HCT116 (cell line): ENCODE data around the gene TUBA3C.

Experiments
- CEBPB ChIP-seq: IDR thresholded peaks from 2 replicates; pipeline ENCODE4 v1.6.1; 2012; ENCODE audit warnings: low read depth
- CTCF ChIP-seq, 3 experiments: fragments of 200-600 bp in 1 of 3; sonication (generic) in 1 of 3; IDR thresholded peaks in 2 of 3; conservative IDR thresholded peaks in 1 of 3; 2 replicates each; pipeline ENCODE4 v1.5.1; 2012 to 2017; ENCODE audit warnings: low read depth in 2 of 3, low read length in 2 of 3, antibody characterized with exemption in 1 of 3, borderline replicate concordance in 1 of 3, control low read depth in 1 of 3, mild to moderate bottlenecking in 1 of 3, mixed read lengths in 1 of 3, mixed run types in 1 of 3, moderate library complexity in 1 of 3; ENCODE audit not compliant: insufficient read depth in 1 of 3
- FOSL1 ChIP-seq: IDR thresholded peaks from 2 replicates; pipeline ENCODE4 v1.6.1; 2012; ENCODE audit warnings: low read depth
- JUND ChIP-seq: IDR thresholded peaks from 2 replicates; pipeline ENCODE4 v1.6.1; 2012
- MAX ChIP-seq: IDR thresholded peaks from 2 replicates; pipeline ENCODE4 v1.6.1; 2012
- POLR2A ChIP-seq: IDR thresholded peaks from 2 replicates; pipeline ENCODE4 v1.7.0; 2011; ENCODE audit warnings: borderline replicate concordance; ENCODE audit not compliant: insufficient read depth, insufficient read length; ENCODE audit errors: extremely low read depth
- POLR2AphosphoS5 ChIP-seq: IDR thresholded peaks from 2 replicates; pipeline ENCODE4 v1.6.1; 2011; ENCODE audit warnings: mild to moderate bottlenecking, low read depth, low read length, moderate library complexity
- RAD21 ChIP-seq: IDR thresholded peaks from 2 replicates; pipeline ENCODE4 v1.6.1; 2012; ENCODE audit warnings: low read depth, mild to moderate bottlenecking
- SIN3A ChIP-seq: IDR thresholded peaks from 2 replicates; pipeline ENCODE4 v1.6.1; 2012; ENCODE audit warnings: low read depth
- YY1 ChIP-seq: IDR thresholded peaks from 2 replicates; pipeline ENCODE4 v1.6.1; 2011; ENCODE audit warnings: low read length, low read depth, moderate library complexity, mild to moderate bottlenecking; ENCODE audit not compliant: insufficient replicate concordance; ENCODE audit errors: extremely low read depth

GRCh38 chr13:19148561-19148960, 33.1 kb downstream of the TUBA3C start:
- TF ChIP-seq POLR2A: no peak
- no peak for TF ChIP-seq CTCF (IDR thresholded peaks at IDR 0.05 in 2 of 3, conservative IDR thresholded peaks at IDR 0.05 in 1 of 3; ENCODE audit: borderline replicate concordance in 1 of 3, insufficient read depth in 1 of 3, low read depth in 2 of 3, low read length in 2 of 3)
- TF ChIP-seq FOSL1: no peak
- no peak for TF ChIP-seq MAX
- TF ChIP-seq RAD21: no peak
- no peak for TF ChIP-seq POLR2AphosphoS5
- TF ChIP-seq SIN3A: no peak
- TF ChIP-seq YY1: no peak
- no peak for TF ChIP-seq JUND
- TF ChIP-seq CEBPB: no peak
